ENCODE results near the gene CDK17.

Gene CDK17

DNA sequence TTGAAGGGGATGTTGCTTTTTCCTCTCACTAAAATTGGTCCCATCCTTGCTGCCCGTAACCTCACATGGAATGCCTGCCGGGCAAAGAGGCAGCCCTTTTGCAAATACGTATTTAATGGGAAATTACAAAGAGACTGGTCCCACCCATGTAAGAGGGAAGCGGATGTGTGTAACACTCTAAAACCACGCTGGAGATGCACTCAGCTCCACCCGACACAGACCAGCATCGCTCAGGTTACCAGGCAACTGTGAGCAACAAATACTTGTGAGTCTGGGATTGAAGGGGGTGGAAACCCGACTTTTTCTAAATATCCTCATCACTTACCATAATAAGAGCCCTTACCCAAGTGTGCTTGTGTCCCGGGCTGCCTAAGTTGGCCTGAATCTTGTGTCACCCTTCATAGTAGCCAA lies 158.4 kb downstream of the CDK17 start:
- H3K4me3 ChIP-seq (ENCODE audit: low read length), result peak overlapping the region; percentile 9
- no peaks in the 10 kb centered on the region for H3K27me3 ChIP-seq (ENCODE audit: control insufficient read depth, insufficient read depth, low read length)
- H3K36me3 ChIP-seq (ENCODE audit: control insufficient read depth, insufficient read depth, low read length), result peaks cover 3% of the 10 kb centered on the region
- H3K9ac ChIP-seq (ENCODE audit: low read length), result no peak overlapping the region
- peak overlapping the region; percentile 88 for H3K27ac ChIP-seq (ENCODE audit: low read depth, low read length)
- H3K4me1 ChIP-seq (ENCODE audit: control insufficient read depth, insufficient read depth, low read length), result peaks cover 59% of the 10 kb centered on the region

DNA sequence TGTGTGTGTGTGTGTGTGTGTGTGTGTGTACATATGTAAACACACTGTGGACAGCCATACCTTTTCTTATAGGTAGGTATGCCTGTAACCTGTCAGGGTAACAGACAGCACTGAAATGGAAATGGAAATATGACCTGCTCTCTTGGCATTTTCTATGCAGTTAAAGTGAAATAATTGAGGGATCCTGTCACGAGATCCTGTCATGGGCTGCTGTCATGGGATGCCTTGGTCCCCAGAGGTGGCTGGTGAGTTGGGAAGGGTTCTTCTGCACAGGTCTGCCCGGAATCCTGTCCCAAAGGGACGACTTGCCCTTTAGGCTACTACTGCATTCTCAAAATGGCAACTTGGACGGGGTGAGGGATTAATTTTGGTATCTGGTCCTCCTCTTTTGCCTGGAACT lies 158.8 kb downstream of the CDK17 start:
- peaks cover 63% of the 10 kb centered on the region for H3K4me1 ChIP-seq (ENCODE audit: control insufficient read depth, insufficient read depth, low read length)
- H3K9ac ChIP-seq (ENCODE audit: low read length), result no peak overlapping the region
- peak overlapping the region; percentile 88 for H3K27ac ChIP-seq (ENCODE audit: low read depth, low read length)
- H3K36me3 ChIP-seq (ENCODE audit: control insufficient read depth, insufficient read depth, low read length), result peaks cover 3% of the 10 kb centered on the region
- H3K4me3 ChIP-seq (ENCODE audit: low read length), result no peak overlapping the region
- no peaks in the 10 kb centered on the region for H3K27me3 ChIP-seq (ENCODE audit: control insufficient read depth, insufficient read depth, low read length)

GRCh38 chr12:96240656-96241055 lies 159.6 kb downstream of the CDK17 start:
- H3K4me1 ChIP-seq (ENCODE audit: control insufficient read depth, insufficient read depth, low read length), result peaks cover 70% of the 10 kb centered on the region
- H3K9ac ChIP-seq (ENCODE audit: low read length), result peak overlapping the region; percentile 6

GRCh38 chr12:96239711-96240635 lies 160.3 kb downstream of the CDK17 start:
- no peaks in the 10 kb centered on the region for H3K27me3 ChIP-seq (ENCODE audit: control insufficient read depth, insufficient read depth, low read length)
- H3K4me3 ChIP-seq (ENCODE audit: low read length), result peak overlapping the region; percentile 49
- peak overlapping the region; percentile 6 for H3K9ac ChIP-seq (ENCODE audit: low read length)
- peaks cover 3% of the 10 kb centered on the region for H3K36me3 ChIP-seq (ENCODE audit: control insufficient read depth, insufficient read depth, low read length)
- H3K4me1 ChIP-seq (ENCODE audit: control insufficient read depth, insufficient read depth, low read length), result peaks cover 75% of the 10 kb centered on the region
- peak overlapping the region; percentile 88 for H3K27ac ChIP-seq (ENCODE audit: low read depth, low read length)

More at GRCh38 chr12:96240656-96241055, 159.6 kb downstream of the CDK17 start:
- Histone ChIP-seq H3K27me3 (ENCODE audit: control insufficient read depth, insufficient read depth, low read length) (no peaks in the 10 kb centered on the region), H3K36me3 (ENCODE audit: control insufficient read depth, insufficient read depth, low read length) (peaks cover 3% of the 10 kb centered on the region), H3K4me3 (ENCODE audit: low read length) (no peak overlapping the region), H3K27ac (ENCODE audit: low read depth, low read length) (peak overlapping the region; percentile 88)

- peaks cover 88% of the 10 kb centered on the region for H3K4me1 ChIP-seq (ENCODE audit: control insufficient read depth, insufficient read depth, low read length)
- no peak overlapping the region for H3K9ac ChIP-seq (ENCODE audit: low read length)
- H3K36me3 ChIP-seq (ENCODE audit: control insufficient read depth, insufficient read depth, low read length), result peaks cover 3% of the 10 kb centered on the region
- H3K27me3 ChIP-seq (ENCODE audit: control insufficient read depth, insufficient read depth, low read length), result no peaks in the 10 kb centered on the region
- H3K27ac ChIP-seq (ENCODE audit: low read depth, low read length), result peak overlapping the region; percentile 94
- H3K4me3 ChIP-seq (ENCODE audit: low read length), result peak overlapping the region; percentile 10
Measured at GRCh38 chr12:96238336-96239047, 161.7 kb downstream of the CDK17 start.

DNA sequence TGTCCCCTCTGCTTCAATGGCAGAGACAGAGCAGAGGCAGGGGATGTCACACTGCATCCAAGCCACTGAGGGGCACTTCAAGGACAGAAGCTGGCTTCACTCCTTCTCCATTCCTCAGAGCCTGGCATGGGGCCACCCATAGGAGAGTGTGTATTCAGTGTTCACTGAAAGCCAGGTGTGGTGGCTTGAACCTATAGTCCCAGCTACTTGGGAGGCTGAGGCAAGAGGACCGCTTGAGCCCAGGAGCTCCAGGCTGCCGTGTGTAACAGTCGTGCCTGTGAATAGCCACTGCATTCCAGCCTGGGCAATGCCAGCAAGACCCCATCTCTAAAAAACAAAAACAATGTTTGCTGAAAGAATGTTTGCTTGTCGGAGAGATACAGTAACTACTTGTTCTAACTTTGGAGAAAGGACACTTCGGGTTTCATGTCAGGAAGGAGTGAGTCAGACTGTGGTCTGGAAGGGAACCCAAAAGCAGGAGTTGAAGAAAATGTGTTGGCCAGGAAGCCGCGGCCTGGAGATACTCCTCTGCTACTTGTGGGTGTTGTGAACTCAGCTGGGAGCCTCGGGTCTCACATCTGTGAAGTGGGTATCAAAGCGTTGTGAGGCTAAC lies 162.7 kb downstream of the CDK17 start:
- Histone ChIP-seq H3K36me3 (ENCODE audit: control insufficient read depth, insufficient read depth, low read length) (peaks cover under 1% of the 10 kb centered on the region), H3K4me3 (ENCODE audit: low read length) (no peak overlapping the region), H3K4me1 (ENCODE audit: control insufficient read depth, insufficient read depth, low read length) (peaks cover 90% of the 10 kb centered on the region), H3K27me3 (ENCODE audit: control insufficient read depth, insufficient read depth, low read length) (no peaks in the 10 kb centered on the region), H3K9ac (ENCODE audit: low read length) (no peak overlapping the region), H3K27ac (ENCODE audit: low read depth, low read length) (peak overlapping the region; percentile 94)

DNA sequence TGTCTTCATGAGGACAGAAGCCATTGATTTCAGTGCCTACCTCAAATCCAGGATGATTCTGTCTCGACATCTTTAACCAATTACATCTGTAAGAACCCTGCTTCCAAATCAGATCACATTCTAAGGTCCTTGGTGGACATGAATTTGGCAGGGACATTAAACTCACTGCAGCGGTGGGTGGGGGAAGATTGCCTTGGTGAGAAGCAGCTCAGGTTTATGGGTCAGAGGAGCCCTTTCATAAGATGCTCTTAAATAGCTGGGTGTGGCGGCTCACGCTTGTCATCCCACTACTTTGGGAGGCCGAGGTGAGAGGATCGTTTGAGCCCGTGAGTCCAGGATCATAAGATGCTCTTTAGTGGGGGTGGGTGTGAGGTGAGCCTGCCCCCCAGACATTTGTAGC lies 163.2 kb downstream of the CDK17 start:
- H3K27ac ChIP-seq (ENCODE audit: low read depth, low read length), result peak overlapping the region; percentile 94
- H3K27me3 ChIP-seq (ENCODE audit: control insufficient read depth, insufficient read depth, low read length), result no peaks in the 10 kb centered on the region
- no peak overlapping the region for H3K4me3 ChIP-seq (ENCODE audit: low read length)
- H3K36me3 ChIP-seq (ENCODE audit: control insufficient read depth, insufficient read depth, low read length), result no peaks in the 10 kb centered on the region
- H3K4me1 ChIP-seq (ENCODE audit: control insufficient read depth, insufficient read depth, low read length), result peaks cover 85% of the 10 kb centered on the region
- no peak overlapping the region for H3K9ac ChIP-seq (ENCODE audit: low read length)

DNA sequence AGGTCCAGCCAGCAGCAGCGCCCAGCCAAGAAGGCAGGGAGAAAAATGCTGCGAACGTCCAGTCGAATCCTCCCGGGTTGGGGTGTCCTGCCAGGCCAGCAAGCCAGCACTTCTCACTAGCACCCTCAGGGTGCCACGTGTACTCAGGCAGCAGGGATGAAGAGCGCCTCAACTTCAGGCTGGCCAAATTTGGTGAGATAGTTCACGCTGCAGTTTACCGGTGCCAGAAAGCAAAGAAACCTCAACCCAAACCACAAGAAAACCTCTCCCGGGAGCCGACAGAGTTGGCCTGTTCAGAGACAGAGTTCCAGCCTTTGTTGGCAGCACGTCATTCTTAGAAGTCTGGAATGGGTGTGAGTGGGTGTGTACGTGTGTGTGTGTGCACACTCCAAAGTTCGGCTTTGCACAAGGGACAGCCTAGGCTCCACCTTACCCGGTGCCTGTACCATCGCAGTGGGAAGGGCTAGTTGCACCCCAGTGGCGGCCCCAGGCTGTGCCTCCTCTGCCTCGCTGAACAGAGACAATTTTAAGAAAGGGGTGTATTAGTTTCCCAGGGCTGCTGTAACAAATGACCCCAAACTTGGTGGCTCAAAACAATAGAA lies 163.9 kb downstream of the CDK17 start:
- peak overlapping the region; percentile 94 for H3K27ac ChIP-seq (ENCODE audit: low read depth, low read length)
- peaks cover 79% of the 10 kb centered on the region for H3K4me1 ChIP-seq (ENCODE audit: control insufficient read depth, insufficient read depth, low read length)
- no peaks in the 10 kb centered on the region for H3K27me3 ChIP-seq (ENCODE audit: control insufficient read depth, insufficient read depth, low read length)
- no peaks in the 10 kb centered on the region for H3K36me3 ChIP-seq (ENCODE audit: control insufficient read depth, insufficient read depth, low read length)
- no peak overlapping the region for H3K9ac ChIP-seq (ENCODE audit: low read length)
- H3K4me3 ChIP-seq (ENCODE audit: low read length), result no peak overlapping the region

GRCh38 chr12:96235484-96235826 lies 164.8 kb downstream of the CDK17 start:
- Histone ChIP-seq H3K4me1 (ENCODE audit: control insufficient read depth, insufficient read depth, low read length) (peaks cover 71% of the 10 kb centered on the region), H3K4me3 (ENCODE audit: low read length) (no peak overlapping the region), H3K27me3 (ENCODE audit: control insufficient read depth, insufficient read depth, low read length) (no peaks in the 10 kb centered on the region), H3K9ac (ENCODE audit: low read length) (no peak overlapping the region), H3K36me3 (ENCODE audit: control insufficient read depth, insufficient read depth, low read length) (no peaks in the 10 kb centered on the region), H3K27ac (ENCODE audit: low read depth, low read length) (peak overlapping the region; percentile 94)

GRCh38 chr12:96234591-96235483 lies 165.4 kb downstream of the CDK17 start:
- no peaks in the 10 kb centered on the region for H3K36me3 ChIP-seq (ENCODE audit: control insufficient read depth, insufficient read depth, low read length)
- H3K27ac ChIP-seq (ENCODE audit: low read depth, low read length), result peak overlapping the region; percentile 94
- H3K4me3 ChIP-seq (ENCODE audit: low read length), result no peak overlapping the region
- H3K27me3 ChIP-seq (ENCODE audit: control insufficient read depth, insufficient read depth, low read length), result no peaks in the 10 kb centered on the region
- peaks cover 65% of the 10 kb centered on the region for H3K4me1 ChIP-seq (ENCODE audit: control insufficient read depth, insufficient read depth, low read length)
- H3K9ac ChIP-seq (ENCODE audit: low read length), result no peak overlapping the region

GRCh38 chr12:96233939-96234461 lies 166.2 kb downstream of the CDK17 start:
- H3K27me3 ChIP-seq (ENCODE audit: control insufficient read depth, insufficient read depth, low read length), result no peaks in the 10 kb centered on the region
- H3K36me3 ChIP-seq (ENCODE audit: control insufficient read depth, insufficient read depth, low read length), result no peaks in the 10 kb centered on the region
- H3K4me1 ChIP-seq (ENCODE audit: control insufficient read depth, insufficient read depth, low read length), result peaks cover 57% of the 10 kb centered on the region
- H3K27ac ChIP-seq (ENCODE audit: low read depth, low read length), result peak overlapping the region; percentile 99
- H3K4me3 ChIP-seq (ENCODE audit: low read length), result no peak overlapping the region
- H3K9ac ChIP-seq (ENCODE audit: low read length), result no peak overlapping the region

All from rectal smooth muscle tissue (tissue), 1 donor.